Activated CD4-positive, alpha-beta memory T cell treated with anti-CD3 and anti-CD28 coated beads for 36 hours (primary cell): ENCODE data around the gene SKIC2. TPM values are rescaled to one million over a fixed set of nuclear protein-coding genes. Genes with fewer than 3 reads are reported as not detected.
"Not testable (repeated sequence)": the region's sequence is repeated elsewhere in the genome, so short reads cannot be mapped to it uniquely, and the experiment has no call there.

Source experiments
- CTCF ChIA-PET: fragments of 350-600 bp; sonication (Branson Sonifier 250); formaldehyde crosslinking; loops from one replicate; lab custom pipeline; 2021; ENCODE audit warnings: antibody characterized with exemption, inconsistent platforms; lab: Charles Lee
- POLR2A ChIA-PET: fragments of 350-600 bp; sonication (Branson Sonifier 250); formaldehyde crosslinking; loops from one replicate; lab custom pipeline; 2021; ENCODE audit warnings: antibody characterized with exemption; lab: Charles Lee
- DNase-seq: peaks from one replicate; pipeline ENCODE4 v3.0.0-alpha.2; 2020
- H3K27ac Mint-ChIP-seq: one replicate; pipeline ENCODE4 v1.8.0; 2021; ENCODE audit warnings: mixed read lengths
- H3K27me3 Mint-ChIP-seq: one replicate; pipeline ENCODE4 v1.8.0; 2021; ENCODE audit warnings: mixed read lengths
- H3K36me3 Mint-ChIP-seq: one replicate; pipeline ENCODE4 v1.8.0; 2021; ENCODE audit warnings: mixed read lengths
- H3K4me1 Mint-ChIP-seq: one replicate; pipeline ENCODE4 v1.8.0; 2021; ENCODE audit warnings: low read depth, mixed read lengths
- H3K4me3 Mint-ChIP-seq: one replicate; pipeline ENCODE4 v1.8.0; 2021; ENCODE audit warnings: mild to moderate bottlenecking, mixed read lengths
- H3K9me3 Mint-ChIP-seq: one replicate; pipeline ENCODE4 v1.8.0; 2021; ENCODE audit warnings: mixed read lengths
- intact Hi-C: fragments of 100-400 bp; cut with micrococcal nuclease; formaldehyde crosslinking; loops from one replicate; pipeline ENCODE4 v1.15.1; 2023
- total RNA-seq, 2 experiments: library from RNA; stranded (reverse); gene quantifications; one replicate each; pipeline ENCODE4 v1.2.3, GENCODE V29; 2021

The SKIC2 gene
- total RNA-seq, 2 experiments from 2014 or later, result 95.7 to 101 TPM

DNA sequence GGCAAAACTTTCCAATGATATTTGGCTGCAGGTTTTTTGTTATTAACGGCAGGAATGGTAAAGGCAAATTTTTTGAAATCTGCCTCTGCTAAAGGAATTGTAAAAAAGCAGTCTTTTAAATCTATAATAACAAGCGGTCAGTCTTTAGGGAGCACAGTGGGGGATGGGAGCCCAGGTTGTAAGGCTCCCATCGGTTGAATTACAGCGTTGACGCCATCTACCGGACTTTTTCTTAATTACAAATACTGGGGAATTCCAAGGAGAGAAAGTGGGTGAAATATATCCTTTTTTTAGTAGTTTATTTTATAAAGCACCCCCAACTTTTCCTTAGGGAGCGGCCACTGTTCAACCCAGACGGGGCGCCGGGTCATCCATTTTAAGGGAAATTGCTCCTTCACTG, 30.4 kb downstream of the SKIC2 start:
- H3K27me3 Mint-ChIP-seq, H3K4me3 Mint-ChIP-seq, H3K9me3 Mint-ChIP-seq, CTCF ChIA-PET, intact Hi-C loops, POLR2A ChIA-PET, H3K27ac Mint-ChIP-seq, H3K36me3 Mint-ChIP-seq, DNase-seq, H3K4me1 Mint-ChIP-seq: not testable (repeated sequence)

DNA sequence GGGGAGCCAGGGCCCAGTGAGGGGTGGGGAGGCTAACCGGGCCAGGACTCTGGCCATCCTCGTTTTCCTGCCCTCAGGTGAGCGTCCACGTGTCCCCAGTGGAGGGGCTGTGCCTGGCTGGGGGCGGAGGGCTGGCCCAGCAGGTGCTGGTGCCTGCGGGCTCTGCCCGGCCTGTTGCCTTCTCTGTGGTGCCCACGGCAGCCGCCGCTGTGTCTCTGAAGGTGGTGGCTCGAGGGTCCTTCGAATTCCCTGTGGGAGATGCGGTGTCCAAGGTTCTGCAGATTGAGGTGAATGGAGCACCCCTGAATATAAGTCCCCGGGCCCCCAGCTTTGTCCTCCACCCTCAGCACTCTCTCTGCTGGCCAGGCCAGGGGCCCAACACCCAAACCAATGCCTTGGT, 35.4 kb downstream of the SKIC2 start:
- H3K36me3 Mint-ChIP-seq, H3K27me3 Mint-ChIP-seq, POLR2A ChIA-PET, H3K9me3 Mint-ChIP-seq, H3K4me1 Mint-ChIP-seq, CTCF ChIA-PET, H3K27ac Mint-ChIP-seq, H3K4me3 Mint-ChIP-seq, intact Hi-C loops, DNase-seq: not testable (repeated sequence)

DNA sequence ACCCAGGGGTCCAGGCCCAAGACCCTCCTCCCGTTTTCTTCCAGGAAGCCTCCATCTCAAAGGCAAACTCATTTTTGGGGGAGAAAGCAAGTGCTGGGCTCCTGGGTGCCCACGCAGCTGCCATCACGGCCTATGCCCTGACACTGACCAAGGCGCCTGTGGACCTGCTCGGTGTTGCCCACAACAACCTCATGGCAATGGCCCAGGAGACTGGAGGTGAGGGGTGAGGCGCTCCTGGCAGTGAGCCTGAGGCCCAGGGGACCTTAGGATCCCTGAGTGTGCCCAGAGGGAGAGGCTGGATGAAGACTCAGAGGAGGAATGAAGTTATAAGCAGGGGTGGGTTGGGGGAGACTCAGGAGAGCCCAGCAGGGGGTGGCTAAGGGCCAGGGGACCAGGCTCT, 37.4 kb downstream of the SKIC2 start:
- H3K27me3 Mint-ChIP-seq, H3K36me3 Mint-ChIP-seq, DNase-seq, intact Hi-C loops, CTCF ChIA-PET, H3K4me3 Mint-ChIP-seq, H3K27ac Mint-ChIP-seq, H3K4me1 Mint-ChIP-seq, POLR2A ChIA-PET, H3K9me3 Mint-ChIP-seq: not testable (repeated sequence)

DNA sequence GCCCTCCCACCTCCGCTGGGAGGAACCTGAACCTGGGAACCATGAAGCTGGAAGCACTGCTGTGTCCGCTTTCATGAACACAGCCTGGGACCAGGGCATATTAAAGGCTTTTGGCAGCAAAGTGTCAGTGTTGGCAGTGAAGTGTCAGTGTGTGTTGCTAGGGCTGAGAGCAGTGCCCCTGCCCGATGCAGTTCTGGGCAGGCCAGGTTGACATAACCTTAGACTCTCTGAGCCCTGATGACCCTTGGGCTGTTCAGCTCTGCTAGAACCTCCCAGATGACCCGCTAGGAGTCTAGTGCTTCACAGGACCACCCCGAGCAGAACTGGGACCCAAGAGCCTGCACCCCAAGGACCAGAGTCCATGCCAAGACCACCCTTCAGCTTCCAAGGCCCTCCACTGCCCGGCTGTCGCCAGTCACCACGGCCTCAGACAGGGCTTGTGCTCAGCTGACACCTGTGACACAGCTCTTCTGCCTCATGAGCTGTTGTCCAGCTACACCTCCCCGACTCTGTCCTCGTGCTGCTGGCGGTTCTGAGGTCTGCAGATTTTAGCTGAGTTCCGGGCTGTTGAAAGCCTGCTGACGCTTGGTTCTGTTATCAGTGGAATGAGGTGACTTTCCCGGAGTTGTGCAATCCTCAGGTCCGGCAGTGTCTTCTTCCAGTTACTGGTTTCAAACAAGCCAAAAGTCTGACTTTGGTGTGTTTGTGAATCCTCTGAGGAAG, 43.7 kb downstream of the SKIC2 start:
- H3K9me3 Mint-ChIP-seq, DNase-seq, H3K4me3 Mint-ChIP-seq, H3K27me3 Mint-ChIP-seq, H3K4me1 Mint-ChIP-seq, H3K36me3 Mint-ChIP-seq, POLR2A ChIA-PET, CTCF ChIA-PET, intact Hi-C loops, H3K27ac Mint-ChIP-seq: not testable (repeated sequence)

DNA sequence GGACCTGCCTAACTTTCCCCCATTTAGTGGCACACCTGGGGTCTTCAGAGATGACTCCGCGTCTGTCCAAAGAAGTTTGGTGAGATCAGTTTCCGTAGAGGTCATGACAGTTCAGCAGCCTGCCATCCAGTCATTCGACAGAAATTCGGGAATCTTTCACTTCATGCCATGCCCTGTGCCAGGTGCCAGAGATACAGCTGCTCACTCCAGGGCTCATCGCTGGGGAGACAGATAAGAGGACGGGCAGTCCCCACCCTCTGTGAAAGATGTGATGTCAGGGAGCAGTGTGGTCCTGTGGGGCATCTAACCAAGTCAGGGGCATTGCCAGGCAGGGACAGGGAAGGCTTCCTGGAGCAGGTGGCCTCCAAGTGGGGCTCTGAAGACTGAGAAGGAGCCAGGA, 44.3 kb downstream of the SKIC2 start:
- H3K4me1 Mint-ChIP-seq, H3K9me3 Mint-ChIP-seq, H3K36me3 Mint-ChIP-seq, POLR2A ChIA-PET, intact Hi-C loops, CTCF ChIA-PET, H3K27me3 Mint-ChIP-seq, H3K27ac Mint-ChIP-seq, DNase-seq, H3K4me3 Mint-ChIP-seq: not testable (repeated sequence)

DNA sequence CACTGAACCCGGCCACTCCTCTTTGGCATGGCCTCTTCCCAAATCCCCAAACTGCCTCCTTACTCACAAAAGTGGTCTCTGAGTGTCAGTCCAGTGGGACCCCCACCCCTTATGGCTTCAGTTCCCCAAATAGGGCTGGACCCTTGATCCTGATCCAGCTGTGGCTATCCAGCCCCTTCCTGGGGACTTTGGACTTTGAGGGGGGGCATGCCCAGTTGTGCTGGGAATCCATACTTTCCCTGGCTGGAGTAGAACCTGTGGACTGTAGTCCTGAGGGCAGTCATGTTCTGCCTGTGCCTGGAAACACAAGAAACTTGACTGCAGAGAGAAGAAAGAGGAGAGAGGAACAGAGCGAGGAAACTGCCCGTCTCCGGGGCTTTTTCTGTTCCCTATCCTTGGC, 45.4 kb downstream of the SKIC2 start:
- CTCF ChIA-PET, result not testable (repeated sequence)

DNA sequence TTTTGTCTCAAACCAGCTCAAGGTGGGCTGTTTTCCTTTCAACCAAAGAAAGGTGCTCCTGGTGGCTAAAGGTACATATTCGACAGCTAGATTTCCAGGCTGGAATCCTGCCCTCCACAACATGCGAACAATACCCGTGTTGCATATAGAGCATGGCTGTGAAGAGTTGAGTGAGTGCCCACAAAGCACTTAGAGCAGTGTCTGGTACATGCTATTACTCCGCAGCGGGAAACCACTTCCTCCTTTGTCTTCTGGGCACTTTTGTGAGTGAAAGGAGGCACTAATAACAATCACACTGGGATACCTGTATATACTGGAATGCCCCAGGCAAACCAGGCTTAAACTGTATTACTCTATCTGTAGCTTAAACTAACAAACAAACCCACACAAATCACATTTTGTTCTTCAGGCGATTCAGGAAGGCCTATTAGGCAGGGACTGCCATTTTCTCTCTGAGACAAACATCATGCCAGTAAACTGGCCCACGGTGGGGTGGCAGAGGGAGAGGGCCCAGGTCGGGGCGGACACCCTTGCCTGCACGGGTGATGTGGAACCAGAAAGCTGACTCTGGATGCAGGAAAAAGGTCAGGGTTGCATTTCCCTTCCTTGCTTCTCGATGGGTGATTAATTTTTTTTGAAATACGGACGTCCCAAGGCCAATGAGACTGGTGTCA, 46.0 kb downstream of the SKIC2 start:
- H3K4me3 Mint-ChIP-seq, H3K27me3 Mint-ChIP-seq, POLR2A ChIA-PET, H3K27ac Mint-ChIP-seq, H3K36me3 Mint-ChIP-seq, H3K4me1 Mint-ChIP-seq, CTCF ChIA-PET, intact Hi-C loops, H3K9me3 Mint-ChIP-seq: not testable (repeated sequence)
- DNase-seq, result peak; percentile 6

More for the DNA sequence above, 45.4 kb downstream of the SKIC2 start:
- DNase-seq, result peak; percentile 6
- POLR2A ChIA-PET, intact Hi-C loops, H3K27me3 Mint-ChIP-seq, H3K27ac Mint-ChIP-seq, H3K9me3 Mint-ChIP-seq, H3K4me3 Mint-ChIP-seq, H3K36me3 Mint-ChIP-seq, H3K4me1 Mint-ChIP-seq: not testable (repeated sequence)

DNA sequence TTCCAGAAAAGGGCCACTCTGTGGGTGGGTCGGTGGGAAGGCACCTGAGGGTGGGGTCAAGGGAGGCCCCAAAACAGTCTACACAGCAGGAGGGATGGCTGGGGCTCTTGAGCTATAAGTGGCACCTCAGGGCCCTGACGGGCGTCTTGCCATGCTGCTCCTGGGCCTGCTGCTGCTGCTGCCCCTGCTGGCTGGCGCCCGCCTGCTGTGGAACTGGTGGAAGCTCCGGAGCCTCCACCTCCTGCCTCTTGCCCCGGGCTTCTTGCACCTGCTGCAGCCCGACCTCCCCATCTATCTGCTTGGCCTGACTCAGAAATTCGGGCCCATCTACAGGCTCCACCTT, 46.5 kb downstream of the SKIC2 start:
- H3K36me3 Mint-ChIP-seq, H3K27me3 Mint-ChIP-seq, intact Hi-C loops, H3K9me3 Mint-ChIP-seq, H3K4me1 Mint-ChIP-seq, H3K4me3 Mint-ChIP-seq, CTCF ChIA-PET, H3K27ac Mint-ChIP-seq, POLR2A ChIA-PET: not testable (repeated sequence)
- peak; percentile 7 for DNase-seq

DNA sequence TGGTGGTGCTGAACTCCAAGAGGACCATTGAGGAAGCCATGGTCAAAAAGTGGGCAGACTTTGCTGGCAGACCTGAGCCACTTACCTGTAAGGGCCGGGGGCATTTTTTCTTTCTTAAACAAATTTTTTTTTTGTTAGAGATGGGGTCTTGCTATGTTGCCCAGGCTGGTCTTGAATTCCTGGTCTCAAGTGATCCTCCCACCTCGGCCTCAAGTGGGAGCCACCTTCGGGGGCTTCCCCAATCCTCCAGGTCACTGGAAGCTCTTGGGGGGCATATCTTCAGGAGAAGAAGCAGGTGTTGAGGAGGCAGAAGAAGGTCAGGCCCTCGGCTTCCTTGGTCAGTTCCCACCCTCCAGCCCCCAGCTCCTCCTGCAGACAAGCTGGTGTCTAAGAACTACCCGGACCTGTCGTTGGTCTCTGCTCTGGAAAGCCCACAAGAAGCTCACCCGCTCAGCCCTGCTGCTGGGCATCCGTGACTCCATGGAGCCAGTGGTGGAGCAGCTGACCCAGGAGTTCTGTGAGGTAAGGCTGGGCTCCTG, 47.1 kb downstream of the SKIC2 start:
- CTCF ChIA-PET, H3K27ac Mint-ChIP-seq, POLR2A ChIA-PET: not testable (repeated sequence)

DNA sequence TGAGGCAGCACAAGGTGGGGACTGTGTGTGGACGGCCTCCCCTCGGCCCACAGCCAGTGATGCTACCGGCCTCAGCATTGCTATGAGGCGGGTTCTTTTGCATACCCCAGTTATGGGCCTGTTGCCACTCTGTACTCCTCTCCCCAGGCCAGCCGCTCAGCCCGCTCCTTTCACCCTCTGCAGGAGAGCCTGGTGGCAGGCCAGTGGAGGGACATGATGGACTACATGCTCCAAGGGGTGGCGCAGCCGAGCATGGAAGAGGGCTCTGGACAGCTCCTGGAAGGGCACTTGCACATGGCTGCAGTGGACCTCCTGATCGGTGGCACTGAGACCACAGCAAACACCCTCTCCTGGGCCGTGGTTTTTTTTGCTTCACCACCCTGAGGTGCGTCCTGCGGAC, 48.1 kb downstream of the SKIC2 start:
- DNase-seq, H3K27me3 Mint-ChIP-seq, intact Hi-C loops, H3K9me3 Mint-ChIP-seq, H3K4me3 Mint-ChIP-seq, CTCF ChIA-PET, H3K4me1 Mint-ChIP-seq, H3K36me3 Mint-ChIP-seq, POLR2A ChIA-PET, H3K27ac Mint-ChIP-seq: not testable (repeated sequence)

More for the DNA sequence above, 47.1 kb downstream of the SKIC2 start:
- DNase-seq, H3K36me3 Mint-ChIP-seq, H3K4me3 Mint-ChIP-seq, intact Hi-C loops, H3K4me1 Mint-ChIP-seq, H3K9me3 Mint-ChIP-seq, H3K27me3 Mint-ChIP-seq: not testable (repeated sequence)

DNA sequence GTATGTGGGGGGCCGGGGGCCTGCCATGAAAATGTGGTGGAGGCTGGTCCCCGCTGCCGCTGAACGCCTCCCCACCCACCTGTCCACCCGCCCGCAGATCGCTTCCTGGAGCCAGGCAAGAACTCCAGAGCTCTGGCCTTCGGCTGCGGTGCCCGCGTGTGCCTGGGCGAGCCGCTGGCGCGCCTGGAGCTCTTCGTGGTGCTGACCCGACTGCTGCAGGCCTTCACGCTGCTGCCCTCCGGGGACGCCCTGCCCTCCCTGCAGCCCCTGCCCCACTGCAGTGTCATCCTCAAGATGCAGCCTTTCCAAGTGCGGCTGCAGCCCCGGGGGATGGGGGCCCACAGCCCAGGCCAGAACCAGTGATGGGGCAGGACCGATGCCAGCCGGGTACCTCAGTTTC, 49.1 kb downstream of the SKIC2 start:
- CTCF ChIA-PET, intact Hi-C loops, H3K36me3 Mint-ChIP-seq, POLR2A ChIA-PET, H3K27ac Mint-ChIP-seq, H3K4me1 Mint-ChIP-seq, DNase-seq, H3K27me3 Mint-ChIP-seq, H3K4me3 Mint-ChIP-seq, H3K9me3 Mint-ChIP-seq: not testable (repeated sequence)

DNA sequence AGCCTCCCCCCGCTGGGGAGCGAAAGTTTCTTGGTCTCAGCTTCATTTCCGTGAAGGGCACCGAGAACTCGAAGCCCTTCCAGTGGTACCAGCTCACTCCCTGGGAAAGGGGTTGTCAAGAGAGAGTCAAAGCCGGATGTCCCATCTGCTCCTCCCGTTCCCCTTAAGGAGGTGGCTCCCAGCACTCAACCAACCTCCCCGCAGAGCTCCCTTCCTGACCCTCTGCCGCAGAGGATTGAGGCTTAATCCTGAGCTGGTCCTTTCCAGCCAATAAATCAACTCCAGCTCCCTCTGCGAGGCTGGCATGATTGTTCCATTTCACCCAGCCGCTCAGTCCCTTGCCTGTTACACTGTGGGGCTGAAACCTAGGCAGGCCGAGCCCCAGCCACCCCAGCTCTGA, 49.6 kb downstream of the SKIC2 start:
- POLR2A ChIA-PET, H3K27me3 Mint-ChIP-seq, H3K9me3 Mint-ChIP-seq, H3K27ac Mint-ChIP-seq, H3K4me3 Mint-ChIP-seq, H3K4me1 Mint-ChIP-seq, CTCF ChIA-PET, DNase-seq, intact Hi-C loops, H3K36me3 Mint-ChIP-seq: not testable (repeated sequence)

DNA sequence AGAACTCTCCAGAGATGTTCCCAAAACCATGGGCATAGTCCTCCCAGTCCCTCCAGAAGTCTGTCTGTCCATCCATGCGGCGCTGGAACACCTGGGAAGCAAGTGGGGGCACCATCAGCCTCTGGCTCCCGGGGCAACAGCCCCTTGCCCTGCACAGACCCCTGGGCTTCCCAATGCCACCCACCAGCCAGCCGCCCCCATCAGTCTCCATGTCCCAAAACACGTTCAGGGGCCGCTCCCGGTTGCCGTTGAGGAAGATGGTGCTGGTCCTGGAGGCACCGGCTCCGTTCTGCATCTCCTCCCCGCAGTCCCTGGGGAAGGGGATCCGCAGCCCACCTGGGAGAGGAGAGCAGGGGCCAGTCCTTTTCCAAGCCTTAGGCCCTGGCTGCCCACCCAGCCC, 50.6 kb downstream of the SKIC2 start:
- H3K9me3 Mint-ChIP-seq, H3K27ac Mint-ChIP-seq, intact Hi-C loops, H3K36me3 Mint-ChIP-seq, H3K4me1 Mint-ChIP-seq, H3K4me3 Mint-ChIP-seq, POLR2A ChIA-PET, CTCF ChIA-PET, H3K27me3 Mint-ChIP-seq, DNase-seq: not testable (repeated sequence)
